PFSK-1 (cell line): ENCODE results near the gene PDCD11.

Experiments
- FOXP2 ChIP-seq: optimal IDR thresholded peaks from 2 replicates; pipeline ENCODE3; 2011; ENCODE audit warnings: borderline replicate concordance, control low read depth, inconsistent platforms; ENCODE audit not compliant: insufficient read depth; ENCODE audit errors: extremely low read length, extremely low read depth
- POLR2AphosphoS5 ChIP-seq: IDR thresholded peaks from 2 replicates; pipeline ENCODE4 v1.6.1; 2012; ENCODE audit warnings: low read depth, mild to moderate bottlenecking, control low read depth, low read length, moderate library complexity
- REST ChIP-seq, 2 experiments: IDR thresholded peaks; 2 replicates each; pipeline versions ENCODE4 v1.6.1 to v1.8.0; 2011 to 2012; ENCODE audit warnings: low read depth in 2 of 2, low read length in 2 of 2, control low read depth in 1 of 2, inconsistent platforms in 1 of 2, mild to moderate bottlenecking in 1 of 2, moderate library complexity in 1 of 2; ENCODE audit not compliant: insufficient read depth in 1 of 2
- SIN3A ChIP-seq: IDR thresholded peaks from 2 replicates; pipeline ENCODE4 v1.6.1; 2012; ENCODE audit warnings: mild to moderate bottlenecking, low read length, moderate library complexity, borderline replicate concordance; ENCODE audit not compliant: insufficient read depth
- TAF1 ChIP-seq: IDR thresholded peaks from 2 replicates; pipeline ENCODE4 v1.6.1; 2012; ENCODE audit warnings: low read length, control low read depth, borderline replicate concordance; ENCODE audit not compliant: insufficient read depth

Gene PDCD11

GRCh38 chr10:103480521-103480920 is 84.1 kb downstream of the PDCD11 start:
- TF ChIP-seq REST (IDR thresholded peaks at IDR 0.05; ENCODE audit: insufficient read depth in 1 of 2, low read depth in 2 of 2, low read length in 2 of 2) (no peak), TAF1 (no peak), FOXP2 (no peak), POLR2AphosphoS5 (no peak)

GRCh38 chr10:103481974-103482531 is 85.6 kb downstream of the PDCD11 start:
- TF ChIP-seq REST (IDR thresholded peaks at IDR 0.05; ENCODE audit: insufficient read depth in 1 of 2, low read depth in 2 of 2, low read length in 2 of 2) (no peak), POLR2AphosphoS5 (no peak), TAF1 (no peak), FOXP2 (no peak), SIN3A (no peak)

GRCh38 chr10:103487410-103487708 is 90.9 kb downstream of the PDCD11 start:
- TF ChIP-seq POLR2AphosphoS5 (no peak), TAF1 (no peak), FOXP2 (no peak), SIN3A (no peak), REST (IDR thresholded peaks at IDR 0.05; ENCODE audit: insufficient read depth in 1 of 2, low read depth in 2 of 2, low read length in 2 of 2) (no peak)

- TF ChIP-seq FOXP2: no peak
- TF ChIP-seq REST (IDR thresholded peaks at IDR 0.05; ENCODE audit: insufficient read depth in 1 of 2, low read depth in 2 of 2, low read length in 2 of 2): no peak
- no peak for TF ChIP-seq TAF1
- TF ChIP-seq SIN3A: no peak
- TF ChIP-seq POLR2AphosphoS5: no peak
These were observed 94.5 kb downstream of the PDCD11 start for GRCh38 chr10:103490986-103491314.
